Keratinocyte (primary cell): Measurements from ENCODE around the gene DDX54. TPM values are rescaled to one million over a fixed set of nuclear protein-coding genes. Genes with fewer than 3 reads are reported as not detected.

Experiments used
- DNase-seq: peaks from one replicate; pipeline ENCODE4 v3.0.0-alpha.2; 2011; ENCODE audit warnings: low read depth, missing footprints, low spot score
- FAIRE-seq: peaks from 2 replicates; lab custom pipeline; 2011; peaks lifted over from hg19 to GRCh38; lab: Jason Lieb, UNC
- H2AFZ ChIP-seq: 2 replicates; pipeline ENCODE4 v1.6.0; 2012; ENCODE audit warnings: low read length, control low read depth, inconsistent platforms; ENCODE audit not compliant: control insufficient read depth
- H3K27ac ChIP-seq: 2 replicates; pipeline ENCODE4 v1.5.1; 2011; ENCODE audit warnings: low read length; ENCODE audit not compliant: control insufficient read depth, insufficient read depth
- H3K27me3 ChIP-seq: 3 replicates; pipeline ENCODE4 v1.6.0; 2011; ENCODE audit warnings: low read length; ENCODE audit not compliant: control insufficient read depth, insufficient read depth; ENCODE audit errors: extremely low read depth
- H3K36me3 ChIP-seq, 2 experiments: 2 replicates in 1 of 2; 3 replicates in 1 of 2; pipeline ENCODE4 v1.5.1; 2011; ENCODE audit warnings: low read length in 2 of 2, mild to moderate bottlenecking in 1 of 2; ENCODE audit not compliant: control insufficient read depth in 2 of 2, insufficient read depth in 2 of 2; ENCODE audit errors: extremely low read depth in 1 of 2
- H3K4me1 ChIP-seq: 3 replicates; pipeline ENCODE4 v1.5.1; 2011; ENCODE audit warnings: low read length; ENCODE audit not compliant: control insufficient read depth, insufficient read depth; ENCODE audit errors: extremely low read depth
- H3K4me2 ChIP-seq: 3 replicates; pipeline ENCODE4 v1.6.0; 2011; ENCODE audit warnings: low read depth, low read length; ENCODE audit not compliant: control insufficient read depth, insufficient read depth; ENCODE audit errors: extremely low read depth
- H3K4me3 ChIP-seq, 3 experiments: fragments of 200-600 bp in 1 of 3; sonication (generic) in 1 of 3; 2 replicates in 2 of 3; 3 replicates in 1 of 3; pipeline ENCODE4 v1.5.1; 2011 to 2016; ENCODE audit warnings: low read length in 3 of 3, mild to moderate bottlenecking in 3 of 3, control low read depth in 2 of 3, inconsistent platforms in 1 of 3, low read depth in 1 of 3, mixed read lengths in 1 of 3, mixed run types in 1 of 3, moderate library complexity in 1 of 3; ENCODE audit not compliant: control insufficient read depth in 2 of 3, insufficient read depth in 2 of 3; ENCODE audit errors: extremely low read depth in 1 of 3
- H3K79me2 ChIP-seq: 2 replicates; pipeline ENCODE4 v1.6.0; 2012; ENCODE audit warnings: low read length; ENCODE audit not compliant: control insufficient read depth, insufficient read depth
- H3K9ac ChIP-seq: 3 replicates; pipeline ENCODE4 v1.6.0; 2011; ENCODE audit warnings: low read length; ENCODE audit not compliant: control insufficient read depth, insufficient read depth; ENCODE audit errors: extremely low read depth
- H3K9me1 ChIP-seq: 3 replicates; pipeline ENCODE4 v1.6.0; 2011; ENCODE audit warnings: low read length; ENCODE audit not compliant: control insufficient read depth, insufficient read depth; ENCODE audit errors: extremely low read depth
- H3K9me3 ChIP-seq: 2 replicates; pipeline ENCODE4 v1.5.1; 2012; ENCODE audit warnings: low read depth, low read length; ENCODE audit not compliant: control insufficient read depth
- H4K20me1 ChIP-seq: 3 replicates; pipeline ENCODE4 v1.6.0; 2011; ENCODE audit warnings: low read length; ENCODE audit not compliant: control insufficient read depth, insufficient read depth; ENCODE audit errors: extremely low read depth
- EZH2 ChIP-seq: IDR thresholded peaks from one replicate; pipeline ENCODE4 v1.6.1; 2012; ENCODE audit warnings: inconsistent platforms, mild to moderate bottlenecking, low read length, moderate library complexity
- dilution Hi-C: fragments of 300-500 bp; cut with MboI; formaldehyde crosslinking; loops from one replicate; pipeline ENCODE4 v1.7.0; 2020; ENCODE audit warnings: low sequenced_read_pairs; ENCODE audit not compliant: extremely low pct_ligation_motif_present
- polyA plus RNA-seq, 5 experiments: library from polyadenylated mRNA; depleted of rRNA in 3 of 5; stranded (reverse) in 3 of 5; stranded (forward) in 1 of 5; unstranded in 1 of 5; fragments of >200 nt; gene quantifications; 1 replicate in 1 of 5; 2 replicates in 3 of 5; 3 replicates in 1 of 5; pipeline versions ENCODE4 v1.2.1 to v1.2.3, GENCODE V29; 2011 to 2012; ENCODE audit warnings: missing spikeins in 2 of 5, low read depth in 1 of 5, low replicate concordance in 1 of 5
- TF ChIP-seq, protein P1 (sequence below), 3 experiments: IDR thresholded peaks in 1 of 3; conservative IDR thresholded peaks in 1 of 3; optimal IDR thresholded peaks in 1 of 3; 2 replicates in 2 of 3; 3 replicates in 1 of 3; pipeline versions ENCODE3 to v1.5.1; 2011; ENCODE audit warnings: low read length in 3 of 3, mild to moderate bottlenecking in 3 of 3, moderate library complexity in 2 of 3, control low read depth in 1 of 3, inconsistent platforms in 1 of 3; ENCODE audit not compliant: insufficient read depth in 2 of 3; ENCODE audit errors: extremely low read depth in 1 of 3

The DDX54 gene
- polyA plus RNA-seq, 1 donor (not counting 4 experiments of a cell fraction or from before 2014, with no cell fraction given), result 44.6 TPM

DNA sequence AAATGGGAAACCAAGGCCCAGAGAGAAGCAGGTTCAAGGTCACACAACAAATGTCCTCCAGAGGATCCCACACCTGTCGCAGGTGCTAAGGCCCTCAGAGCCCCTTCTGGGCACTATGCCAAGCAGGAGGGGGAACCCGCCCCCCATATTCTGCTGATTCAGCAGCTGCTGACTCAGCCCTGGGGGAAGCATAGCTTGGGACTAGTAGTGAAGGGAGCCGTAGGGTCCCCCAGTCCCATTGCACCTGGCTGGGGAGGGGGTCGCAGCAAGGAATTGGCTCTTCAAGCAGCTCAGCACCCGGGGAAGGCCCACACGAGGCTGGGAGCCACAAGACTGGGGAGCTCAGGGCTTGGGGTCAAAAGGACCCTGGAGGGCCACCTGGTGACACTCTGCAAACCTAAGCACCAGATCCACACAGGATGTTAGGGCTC is 50.7 kb downstream of the DDX54 start:
- peaks cover 19% of the 10 kb centered on the region for H3K27me3 ChIP-seq
- dilution Hi-C loops, result no loop called here
- no peak overlapping the region for H2AFZ ChIP-seq
- no peaks in the 10 kb centered on the region for H3K36me3 ChIP-seq
- FAIRE-seq (no peak), DNase-seq (no peak)
- H4K20me1 ChIP-seq, result no peaks in the 10 kb centered on the region
- TF ChIP-seq EZH2, result no peak
- TF ChIP-seq, protein P1, sequence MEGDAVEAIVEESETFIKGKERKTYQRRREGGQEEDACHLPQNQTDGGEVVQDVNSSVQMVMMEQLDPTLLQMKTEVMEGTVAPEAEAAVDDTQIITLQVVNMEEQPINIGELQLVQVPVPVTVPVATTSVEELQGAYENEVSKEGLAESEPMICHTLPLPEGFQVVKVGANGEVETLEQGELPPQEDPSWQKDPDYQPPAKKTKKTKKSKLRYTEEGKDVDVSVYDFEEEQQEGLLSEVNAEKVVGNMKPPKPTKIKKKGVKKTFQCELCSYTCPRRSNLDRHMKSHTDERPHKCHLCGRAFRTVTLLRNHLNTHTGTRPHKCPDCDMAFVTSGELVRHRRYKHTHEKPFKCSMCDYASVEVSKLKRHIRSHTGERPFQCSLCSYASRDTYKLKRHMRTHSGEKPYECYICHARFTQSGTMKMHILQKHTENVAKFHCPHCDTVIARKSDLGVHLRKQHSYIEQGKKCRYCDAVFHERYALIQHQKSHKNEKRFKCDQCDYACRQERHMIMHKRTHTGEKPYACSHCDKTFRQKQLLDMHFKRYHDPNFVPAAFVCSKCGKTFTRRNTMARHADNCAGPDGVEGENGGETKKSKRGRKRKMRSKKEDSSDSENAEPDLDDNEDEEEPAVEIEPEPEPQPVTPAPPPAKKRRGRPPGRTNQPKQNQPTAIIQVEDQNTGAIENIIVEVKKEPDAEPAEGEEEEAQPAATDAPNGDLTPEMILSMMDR (optimal IDR thresholded peaks at IDR 0.05 in 1 of 3, IDR thresholded peaks at IDR 0.05 in 1 of 3, conservative IDR thresholded peaks at IDR 0.05 in 1 of 3; ENCODE audit: extremely low read depth in 1 of 3, insufficient read depth in 2 of 3, low read length in 3 of 3), result no peak
- H3K9ac ChIP-seq, result no peak overlapping the region
- no peak overlapping the region for H3K27ac ChIP-seq
- H3K4me2 ChIP-seq, result no peak overlapping the region
- no peak overlapping the region for H3K4me3 ChIP-seq
- no peaks in the 10 kb centered on the region for H3K79me2 ChIP-seq
- no peaks in the 10 kb centered on the region for H3K9me1 ChIP-seq
- H3K4me1 ChIP-seq, result no peaks in the 10 kb centered on the region
- no peaks in the 10 kb centered on the region for H3K9me3 ChIP-seq

DNA sequence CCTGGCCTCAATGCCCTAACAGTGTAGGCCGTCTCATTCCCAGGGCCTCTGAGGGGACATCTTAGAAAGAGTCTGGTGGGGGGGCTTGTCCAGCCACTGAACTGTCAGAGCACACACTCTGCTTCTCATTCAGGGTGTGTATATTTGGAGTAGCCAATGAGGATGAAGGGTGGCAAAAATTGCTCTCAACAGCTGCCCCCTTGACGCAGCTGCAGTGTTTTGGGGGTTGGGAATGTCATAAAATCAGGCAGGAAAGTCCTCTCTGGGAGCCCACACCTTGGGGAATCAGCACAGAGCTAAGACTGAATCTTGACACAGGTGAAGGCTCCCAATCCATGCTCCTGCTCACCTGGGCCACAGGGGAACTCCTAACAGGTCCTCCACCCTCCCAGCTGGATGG is 51.2 kb downstream of the DDX54 start:
- DNase-seq (no peak), FAIRE-seq (no peak)
- Histone ChIP-seq H3K79me2 (no peaks in the 10 kb centered on the region), H3K36me3 (no peaks in the 10 kb centered on the region), H3K4me1 (no peaks in the 10 kb centered on the region), H3K4me3 (no peak overlapping the region), H3K27ac (no peak overlapping the region), H3K4me2 (no peak overlapping the region), H3K27me3 (peaks cover 19% of the 10 kb centered on the region), H3K9ac (no peak overlapping the region), H3K9me3 (no peaks in the 10 kb centered on the region), H4K20me1 (no peaks in the 10 kb centered on the region), H3K9me1 (no peaks in the 10 kb centered on the region), H2AFZ (no peak overlapping the region)
- dilution Hi-C loops, result no loop called here
- TF ChIP-seq, protein P1 (optimal IDR thresholded peaks at IDR 0.05 in 1 of 3, IDR thresholded peaks at IDR 0.05 in 1 of 3, conservative IDR thresholded peaks at IDR 0.05 in 1 of 3; ENCODE audit: extremely low read depth in 1 of 3, insufficient read depth in 2 of 3, low read length in 3 of 3), result no peak
- no peak for TF ChIP-seq EZH2
